Measurements from ENCODE around the gene LCN10. TPM values are rescaled to one million over a fixed set of nuclear protein-coding genes. Genes with fewer than 3 reads are reported as not detected.

Gene LCN10
- total and polyA plus RNA-seq, 2 experiments from 2014 or later = not detected

- Histone ChIP-seq H3K4me1 (ENCODE audit: insufficient read depth) (peaks cover 41% of the 10 kb centered on the region), H4K20me1 (ENCODE audit: insufficient read depth, poor library complexity, severe bottlenecking) (peaks cover 10% of the 10 kb centered on the region), H3K9me3 (ENCODE audit: low read depth) (no peaks in the 10 kb centered on the region), H3K79me2 (peaks cover 16% of the 10 kb centered on the region), H2AFZ (no peak overlapping the region), H3K27ac (no peak overlapping the region), H3K27me3 (no peaks in the 10 kb centered on the region), H3K9me2 (replicated peaks; ENCODE audit: insufficient read depth) (no peaks in the 10 kb centered on the region), H3K4me3 (no peak overlapping the region), H3K36me3 (replicated peaks; ENCODE audit: insufficient read depth, low read depth) (no peaks in the 10 kb centered on the region), H3K4me2 (no peak overlapping the region)
- 91% methylated on average over 25 of the region's 25 CpGs for WGBS (ENCODE audit: low lambda C conversion rate, missing lambda C conversion rate)
- no peak for DNase-seq (ENCODE audit: low spot score)
- TF ChIP-seq CTCF (IDR thresholded peaks at IDR 0.05; ENCODE audit: poor library complexity) (no peak), EZH2phosphoT487 (IDR thresholded peaks at IDR 0.05; ENCODE audit: low read depth, severe bottlenecking, unreplicated experiment) (no peak), EZH2 (IDR thresholded peaks at IDR 0.05; ENCODE audit: borderline replicate concordance) (no peak)
Measured at GRCh38 chr9:136690104-136690805, 52.5 kb downstream of the LCN10 start.

- Histone ChIP-seq H3K36me3 (replicated peaks; ENCODE audit: insufficient read depth, low read depth) (no peaks in the 10 kb centered on the region), H3K9me3 (ENCODE audit: low read depth) (no peaks in the 10 kb centered on the region), H2AFZ (no peak overlapping the region), H3K27me3 (no peaks in the 10 kb centered on the region), H3K4me2 (no peak overlapping the region), H3K9me2 (replicated peaks; ENCODE audit: insufficient read depth) (no peaks in the 10 kb centered on the region), H3K4me1 (ENCODE audit: insufficient read depth) (peaks cover 41% of the 10 kb centered on the region), H3K79me2 (peaks cover 28% of the 10 kb centered on the region), H3K27ac (no peak overlapping the region), H3K4me3 (no peak overlapping the region), H4K20me1 (ENCODE audit: insufficient read depth, poor library complexity, severe bottlenecking) (peaks cover 20% of the 10 kb centered on the region)
- TF ChIP-seq EZH2 (IDR thresholded peaks at IDR 0.05; ENCODE audit: borderline replicate concordance) (no peak), CTCF (IDR thresholded peaks at IDR 0.05; ENCODE audit: poor library complexity) (no peak), EZH2phosphoT487 (IDR thresholded peaks at IDR 0.05; ENCODE audit: low read depth, severe bottlenecking, unreplicated experiment) (no peak)
- no peak for DNase-seq (ENCODE audit: low spot score)
- 93% methylated on average over 7 of the region's 7 CpGs for WGBS (ENCODE audit: low lambda C conversion rate, missing lambda C conversion rate)
Measured at GRCh38 chr9:136689108-136689460, 53.7 kb downstream of the LCN10 start.

- H3K4me1 ChIP-seq (ENCODE audit: insufficient read depth) = peaks cover 39% of the 10 kb centered on the region
- peaks cover 26% of the 10 kb centered on the region for H4K20me1 ChIP-seq (ENCODE audit: insufficient read depth, poor library complexity, severe bottlenecking)
- H3K27ac ChIP-seq = peak overlapping the region; percentile 4
- no peak for DNase-seq (ENCODE audit: low spot score)
- no peak overlapping the region for H3K4me2 ChIP-seq
- no peaks in the 10 kb centered on the region for H3K9me2 ChIP-seq (replicated peaks; ENCODE audit: insufficient read depth)
- no peaks in the 10 kb centered on the region for H3K27me3 ChIP-seq
- no peak overlapping the region for H3K4me3 ChIP-seq
- no peaks in the 10 kb centered on the region for H3K36me3 ChIP-seq (replicated peaks; ENCODE audit: insufficient read depth, low read depth)
- H3K9me3 ChIP-seq (ENCODE audit: low read depth) = no peaks in the 10 kb centered on the region
- peaks cover 34% of the 10 kb centered on the region for H3K79me2 ChIP-seq
- 69% methylated on average over 21 of the region's 21 CpGs for WGBS (ENCODE audit: low lambda C conversion rate, missing lambda C conversion rate)
- no peak overlapping the region for H2AFZ ChIP-seq
- TF ChIP-seq EZH2phosphoT487 (IDR thresholded peaks at IDR 0.05; ENCODE audit: low read depth, severe bottlenecking, unreplicated experiment) (no peak), CTCF (IDR thresholded peaks at IDR 0.05; ENCODE audit: poor library complexity) (no peak), EZH2 (IDR thresholded peaks at IDR 0.05; ENCODE audit: borderline replicate concordance) (no peak)
Measured at GRCh38 chr9:136688274-136689107, 54.2 kb downstream of the LCN10 start.

Small RNA genes within 50 kb of the gene (microRNA-seq; reads per million reads assigned to microRNA genes)
- not detected for gene MIR6722

Small RNA genes within 50 kb of the gene (small RNA-seq; reads per million reads assigned to genes)
- gene ATP6V1G1P3 (not detected), gene MIR6722 (not detected)

Other genes with a start within 250 kb of the LCN10 start
- 4.3 and 6.5 TPM in 2 replicates for gene NOTCH1, start 196.9 kb downstream of the LCN10 start, total RNA-seq
- gene NOTCH1, start 196.9 kb downstream of the LCN10 start, polyA plus RNA-seq = 5.3 and 8.3 TPM in 2 replicates
- gene EGFL7, start 80.0 kb downstream of the LCN10 start, total RNA-seq = 50.0 and 52.9 TPM in 2 replicates
- 82.5 and 82.6 TPM in 2 replicates for gene EGFL7, start 80.0 kb downstream of the LCN10 start, polyA plus RNA-seq
- gene AGPAT2, start 55.5 kb downstream of the LCN10 start, total RNA-seq = 125 and 136 TPM in 2 replicates
- 242 and 249 TPM in 2 replicates for gene AGPAT2, start 55.5 kb downstream of the LCN10 start, polyA plus RNA-seq
- gene DIPK1B, start 30.4 kb downstream of the LCN10 start, total RNA-seq = 31.7 and 33.3 TPM in 2 replicates
- gene DIPK1B, start 30.4 kb downstream of the LCN10 start, polyA plus RNA-seq = 39.4 and 47.3 TPM in 2 replicates
- gene LCN6, start 5.6 kb upstream of the LCN10 start, total RNA-seq = not detected in 2 replicates
- gene LCN6, start 5.6 kb upstream of the LCN10 start, polyA plus RNA-seq = not detected in 2 replicates
- not detected in 2 replicates for gene LCN8, start 15.3 kb upstream of the LCN10 start, total RNA-seq
- gene LCN8, start 15.3 kb upstream of the LCN10 start, polyA plus RNA-seq = not detected in 2 replicates
- 1.5 and 35.9 TPM in 2 replicates for gene LCN15, start 21.6 kb upstream of the LCN10 start, total RNA-seq
- 0.85 and 1.4 TPM in 2 replicates for gene LCN15, start 21.6 kb upstream of the LCN10 start, polyA plus RNA-seq
- 230 and 232 TPM in 2 replicates for gene TMEM141, start 48.4 kb upstream of the LCN10 start, total RNA-seq
- 372 and 385 TPM in 2 replicates for gene TMEM141, start 48.4 kb upstream of the LCN10 start, polyA plus RNA-seq
- gene CCDC183, start 53.4 kb upstream of the LCN10 start, total RNA-seq = 10.5 and 17.7 TPM in 2 replicates
- 32.1 and 56.4 TPM in 2 replicates for gene CCDC183, start 53.4 kb upstream of the LCN10 start, polyA plus RNA-seq
- 67.2 and 72.3 TPM in 2 replicates for gene RABL6, start 65.0 kb upstream of the LCN10 start, total RNA-seq
- gene RABL6, start 65.0 kb upstream of the LCN10 start, polyA plus RNA-seq = 103 and 110 TPM in 2 replicates
- 2.0 and 3.0 TPM in 2 replicates for gene AJM1, start 99.5 kb upstream of the LCN10 start, total RNA-seq
- gene AJM1, start 99.5 kb upstream of the LCN10 start, polyA plus RNA-seq = 7.2 and 7.7 TPM in 2 replicates
- 101 and 111 TPM in 2 replicates for gene PHPT1, start 106.5 kb upstream of the LCN10 start, total RNA-seq
- 384 and 390 TPM in 2 replicates for gene PHPT1, start 106.5 kb upstream of the LCN10 start, polyA plus RNA-seq
- gene MAMDC4, start 109.4 kb upstream of the LCN10 start, total RNA-seq = 7.9 and 8.5 TPM in 2 replicates
- gene MAMDC4, start 109.4 kb upstream of the LCN10 start, polyA plus RNA-seq = 12.7 and 16.9 TPM in 2 replicates
- gene EDF1, start 123.4 kb upstream of the LCN10 start, total RNA-seq = 318 and 372 TPM in 2 replicates
- gene EDF1, start 123.4 kb upstream of the LCN10 start, polyA plus RNA-seq = 508 and 568 TPM in 2 replicates
- gene TRAF2, start 143.6 kb upstream of the LCN10 start, total RNA-seq = 7.6 TPM in 2 replicates
- 12.4 and 12.6 TPM in 2 replicates for gene TRAF2, start 143.6 kb upstream of the LCN10 start, polyA plus RNA-seq
- 141 and 179 TPM in 2 replicates for gene FBXW5, start 201.8 kb upstream of the LCN10 start, total RNA-seq
- 160 and 172 TPM in 2 replicates for gene FBXW5, start 201.8 kb upstream of the LCN10 start, polyA plus RNA-seq
- gene C8G, start 202.3 kb upstream of the LCN10 start, total RNA-seq = 5.7 and 15.7 TPM in 2 replicates
- 15.4 and 15.7 TPM in 2 replicates for gene C8G, start 202.3 kb upstream of the LCN10 start, polyA plus RNA-seq
- 1.6 and 4.1 TPM in 2 replicates for gene LCN12, start 209.3 kb upstream of the LCN10 start, total RNA-seq
- gene LCN12, start 209.3 kb upstream of the LCN10 start, polyA plus RNA-seq = 27.4 and 36.8 TPM in 2 replicates
- gene PTGDS, start 234.6 kb upstream of the LCN10 start, total RNA-seq = 56.0 and 56.4 TPM in 2 replicates
- 290 and 383 TPM in 2 replicates for gene PTGDS, start 234.6 kb upstream of the LCN10 start, polyA plus RNA-seq
- gene LCNL1, start 240.1 kb upstream of the LCN10 start, total RNA-seq = 0.04 and 0.13 TPM in 2 replicates
- gene LCNL1, start 240.1 kb upstream of the LCN10 start, polyA plus RNA-seq = 0.47 and 2.2 TPM in 2 replicates
- gene PAXX, start 249.5 kb upstream of the LCN10 start, total RNA-seq = 35.1 and 39.5 TPM in 2 replicates
- gene PAXX, start 249.5 kb upstream of the LCN10 start, polyA plus RNA-seq = 89.5 and 97.5 TPM in 2 replicates

Data from hepatocyte (in vitro differentiated cells).